Measurements from ENCODE around the gene SLC25A33. TPM values are rescaled to one million over a fixed set of nuclear protein-coding genes. Genes with fewer than 3 reads are reported as not detected.

Gene SLC25A33
- total and polyA plus RNA-seq, 10 donors = 2.4 to 4.5 (median 3.2) TPM

GRCh38 chr1:9518454-9518998 is 20.7 kb upstream of the SLC25A33 start:
- WGBS, 5 donors = 83 to 90% (median 87%) methylated on average over 10 of the region's 10 CpGs
- H3K36me3 ChIP-seq = no peaks in the 10 kb centered on the region

GRCh38 chr1:9520411-9520810 is 18.9 kb upstream of the SLC25A33 start:
- H3K36me3 ChIP-seq = no peaks in the 10 kb centered on the region
- intact Hi-C loops (cut with DNase I; ENCODE audit: low total_unique reads) = no loop called here
- no peak for DNase-seq
- H3K27ac ChIP-seq = no peak overlapping the region
- no peaks in the 10 kb centered on the region for H3K4me1 ChIP-seq
- no peak overlapping the region for H3K4me3 ChIP-seq
- H3K9me3 ChIP-seq = no peaks in the 10 kb centered on the region
- no peak for TF ChIP-seq POLR2AphosphoS5 (IDR thresholded peaks at IDR 0.05)
- TF ChIP-seq CTCF (IDR thresholded peaks at IDR 0.05 in 8 of 11, conservative IDR thresholded peaks at IDR 0.05 in 3 of 11) = no peak
- TF ChIP-seq POLR2A (IDR thresholded peaks at IDR 0.05) = no peak
- peaks cover 0 to 8% (median 0%) of the 10 kb centered on the region in 7 donors for H3K27me3 ChIP-seq (replicated peaks in 1 of 7)
- WGBS, 5 donors = 51 to 64% (median 61%) methylated on average over 8 of the region's 8 CpGs

More at GRCh38 chr1:9518454-9518998, 20.7 kb upstream of the SLC25A33 start:
- Histone ChIP-seq H3K4me1 (no peaks in the 10 kb centered on the region), H3K27ac (no peak overlapping the region), H3K9me3 (no peaks in the 10 kb centered on the region), H3K4me3 (no peak overlapping the region), H3K27me3 (replicated peaks in 1 of 7) (peaks cover 0 to 8% (median 0%) of the 10 kb centered on the region in 7 donors)
- TF ChIP-seq POLR2A (IDR thresholded peaks at IDR 0.05) (no peak), POLR2AphosphoS5 (IDR thresholded peaks at IDR 0.05) (no peak), CTCF (IDR thresholded peaks at IDR 0.05 in 8 of 11, conservative IDR thresholded peaks at IDR 0.05 in 3 of 11) (no peak)
- DNase-seq = no peak
- intact Hi-C loops (cut with DNase I; ENCODE audit: low total_unique reads) = no loop called here

- no peaks in the 10 kb centered on the region for H3K9me3 ChIP-seq
- whole genome bisulfite sequencing, 5 donors = 70 to 86% (median 76%) methylated on average over 7 to 8 of the region's 8 CpGs
- DNase-seq = no peak
- H3K27ac ChIP-seq = no peak overlapping the region
- H3K27me3 ChIP-seq (replicated peaks in 1 of 7) = no peaks in the 10 kb centered on the region
- no peaks in the 10 kb centered on the region for H3K36me3 ChIP-seq
- no peak for TF ChIP-seq CTCF (IDR thresholded peaks at IDR 0.05 in 8 of 11, conservative IDR thresholded peaks at IDR 0.05 in 3 of 11)
- no peak for TF ChIP-seq POLR2A (IDR thresholded peaks at IDR 0.05)
- TF ChIP-seq POLR2AphosphoS5 (IDR thresholded peaks at IDR 0.05) = no peak
- intact Hi-C loops (cut with DNase I; ENCODE audit: low total_unique reads) = no loop called here
- no peaks in the 10 kb centered on the region for H3K4me1 ChIP-seq
- H3K4me3 ChIP-seq = no peak overlapping the region
These were observed 10.1 kb upstream of the SLC25A33 start for GRCh38 chr1:9529190-9529589.

GRCh38 chr1:9530320-9530719 is 8.9 kb upstream of the SLC25A33 start:
- WGBS, 5 donors = 94 to 99% (median 98%) methylated on average over 4 of the region's 4 CpGs
- Histone ChIP-seq H3K27me3 (replicated peaks in 1 of 7) (no peaks in the 10 kb centered on the region), H3K36me3 (no peaks in the 10 kb centered on the region), H3K27ac (no peak overlapping the region), H3K4me3 (no peak overlapping the region), H3K9me3 (no peaks in the 10 kb centered on the region), H3K4me1 (no peaks in the 10 kb centered on the region)
- no peak for DNase-seq
- TF ChIP-seq POLR2AphosphoS5 (IDR thresholded peaks at IDR 0.05) (no peak), CTCF (IDR thresholded peaks at IDR 0.05 in 8 of 11, conservative IDR thresholded peaks at IDR 0.05 in 3 of 11) (no peak), POLR2A (IDR thresholded peaks at IDR 0.05) (no peak)
- intact Hi-C loops (cut with DNase I; ENCODE audit: low total_unique reads) = no loop called here
